Tibial nerve (tissue), 4 donors: ENCODE measurements around the gene EPHA7. TPM values are rescaled to one million over a fixed set of nuclear protein-coding genes. Genes with fewer than 3 reads are reported as not detected.

Source experiments
- DNase-seq, 2 donors: peaks; one replicate each; pipeline ENCODE4 v3.0.0-alpha.2; 2019; ENCODE audit warnings: low spot score in 2 of 2
- H3K27ac ChIP-seq, 4 donors: fragments of 200-600 bp; sonication (generic) in 3 of 4; one replicate each; pipeline ENCODE4 v1.5.1; 2017 to 2019; ENCODE audit warnings: mild to moderate bottlenecking in 1 of 4
- H3K27me3 ChIP-seq, 2 donors: fragments of 200-600 bp; sonication (generic) in 1 of 2; one replicate each; pipeline versions ENCODE4 v1.5.1 to v1.6.0; 2017 to 2019
- H3K36me3 ChIP-seq, 3 donors: fragments of 200-600 bp; sonication (generic); one replicate each; pipeline ENCODE4 v1.5.1; 2018 to 2019
- H3K4me1 ChIP-seq, 4 donors: fragments of 200-600 bp; sonication (generic) in 3 of 4; one replicate each; pipeline ENCODE4 v1.5.1; 2017 to 2019
- H3K4me3 ChIP-seq, 4 donors: fragments of 200-600 bp; sonication (generic) in 3 of 4; one replicate each; pipeline ENCODE4 v1.5.1; 2017 to 2019; ENCODE audit warnings: mild to moderate bottlenecking in 1 of 4, moderate library complexity in 1 of 4
- H3K9me3 ChIP-seq, 4 donors: fragments of 200-600 bp; sonication (generic) in 3 of 4; one replicate each; pipeline ENCODE4 v1.5.1; 2017 to 2019
- EP300 ChIP-seq, 2 donors: sonication (generic); formaldehyde crosslinking; IDR thresholded peaks; one replicate each; pipeline ENCODE4 v1.6.1; 2017; ENCODE audit warnings: antibody characterized with exemption in 2 of 2, mild to moderate bottlenecking in 1 of 2
- POLR2A ChIP-seq, 2 donors: fragments of 450-650 bp; IDR thresholded peaks; one replicate each; pipeline ENCODE4 v1.6.1; 2017; ENCODE audit warnings: antibody characterized with exemption in 2 of 2, mild to moderate bottlenecking in 2 of 2, moderate library complexity in 2 of 2
- WGBS, 2 donors: methylation state at CpG; one replicate each; pipeline ENCODE4 v1.1.5; 2018; 5-methylcytosine and 5-hydroxymethylcytosine counted together
- total RNA-seq, 4 donors: library from RNA; depleted of rRNA; stranded (reverse); fragments of >200 nt; gene quantifications; one replicate each; pipeline ENCODE4 v1.1.0, GENCODE V29; 2016
- TF ChIP-seq, protein P1 (sequence below), 5 experiments: fragments of 200-600 bp in 3 of 5; fragments of 450-650 bp in 2 of 5; sonication (generic) in 3 of 5; IDR thresholded peaks; one replicate each; pipeline ENCODE4 v1.5.1; 2016 to 2019; ENCODE audit warnings: antibody characterized with exemption in 5 of 5, mild to moderate bottlenecking in 3 of 5, moderate library complexity in 2 of 5

Gene EPHA7
- total RNA-seq, 4 donors from 2014 or later: 0.60 to 2.0 (median 1.7) TPM

DNA sequence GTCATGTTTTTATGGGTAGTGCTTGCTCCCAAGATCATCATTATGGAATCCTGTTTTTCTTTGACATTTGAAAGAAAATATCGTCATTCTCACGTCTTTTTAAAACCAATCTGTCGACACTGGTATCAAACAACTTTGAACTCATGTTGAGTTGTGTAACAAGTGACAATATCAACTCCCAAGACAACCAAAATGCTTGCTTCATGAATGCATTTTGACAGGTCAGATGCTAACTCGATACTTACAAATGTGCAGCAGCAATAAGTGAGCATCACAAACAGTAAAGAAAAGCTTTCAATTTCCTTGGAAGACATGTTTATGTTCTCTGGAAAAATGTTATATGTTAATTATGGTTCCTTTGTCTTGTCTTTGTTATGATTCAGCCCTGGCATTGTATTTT is 125.9 kb downstream of the EPHA7 start:
- TF ChIP-seq EP300 (IDR thresholded peaks at IDR 0.05) (no peak), POLR2A (IDR thresholded peaks at IDR 0.05) (no peak)
- TF ChIP-seq, protein P1, sequence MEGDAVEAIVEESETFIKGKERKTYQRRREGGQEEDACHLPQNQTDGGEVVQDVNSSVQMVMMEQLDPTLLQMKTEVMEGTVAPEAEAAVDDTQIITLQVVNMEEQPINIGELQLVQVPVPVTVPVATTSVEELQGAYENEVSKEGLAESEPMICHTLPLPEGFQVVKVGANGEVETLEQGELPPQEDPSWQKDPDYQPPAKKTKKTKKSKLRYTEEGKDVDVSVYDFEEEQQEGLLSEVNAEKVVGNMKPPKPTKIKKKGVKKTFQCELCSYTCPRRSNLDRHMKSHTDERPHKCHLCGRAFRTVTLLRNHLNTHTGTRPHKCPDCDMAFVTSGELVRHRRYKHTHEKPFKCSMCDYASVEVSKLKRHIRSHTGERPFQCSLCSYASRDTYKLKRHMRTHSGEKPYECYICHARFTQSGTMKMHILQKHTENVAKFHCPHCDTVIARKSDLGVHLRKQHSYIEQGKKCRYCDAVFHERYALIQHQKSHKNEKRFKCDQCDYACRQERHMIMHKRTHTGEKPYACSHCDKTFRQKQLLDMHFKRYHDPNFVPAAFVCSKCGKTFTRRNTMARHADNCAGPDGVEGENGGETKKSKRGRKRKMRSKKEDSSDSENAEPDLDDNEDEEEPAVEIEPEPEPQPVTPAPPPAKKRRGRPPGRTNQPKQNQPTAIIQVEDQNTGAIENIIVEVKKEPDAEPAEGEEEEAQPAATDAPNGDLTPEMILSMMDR (IDR thresholded peaks at IDR 0.05): no peak
- H3K9me3 ChIP-seq: no peaks in the 10 kb centered on the region
- H3K27me3 ChIP-seq: no peaks in the 10 kb centered on the region
- no peaks in the 10 kb centered on the region for H3K36me3 ChIP-seq
- no peak for DNase-seq
- 82 to 85% methylated on average over 4 of the region's 4 CpGs for WGBS, 2 donors
- H3K27ac ChIP-seq: no peak overlapping the region
- no peaks in the 10 kb centered on the region for H3K4me1 ChIP-seq
- no peak overlapping the region for H3K4me3 ChIP-seq

DNA sequence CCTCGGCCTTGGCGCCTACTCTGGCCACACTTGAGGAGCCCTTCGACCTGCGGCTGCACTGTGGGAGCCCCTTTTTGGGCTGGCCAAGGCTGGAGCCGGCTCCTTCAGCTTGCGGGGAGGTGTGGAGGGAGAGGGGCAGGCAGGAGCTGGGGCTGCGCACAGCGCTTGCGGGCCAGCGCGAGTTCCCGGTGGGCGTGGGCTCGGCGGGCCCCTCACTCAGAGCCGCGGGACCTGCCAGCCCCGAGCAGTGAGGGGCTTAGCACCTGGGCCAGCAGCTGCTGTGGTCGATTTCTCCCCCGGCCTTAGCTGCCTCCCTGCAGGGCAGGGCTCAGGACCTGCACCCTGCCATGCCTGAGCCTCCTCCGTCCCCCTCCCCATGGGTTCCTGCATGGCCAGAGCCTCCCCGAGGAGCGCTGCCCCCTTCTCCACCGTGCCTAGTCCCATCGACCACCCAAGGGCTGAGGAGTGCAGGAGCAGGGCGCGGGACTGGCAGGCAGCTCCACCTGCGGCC is 136.8 kb downstream of the EPHA7 start:
- DNase-seq: no peak
- 95 to 98% methylated on average over 22 to 28 of the region's 28 CpGs for WGBS, 2 donors
- Histone ChIP-seq H3K4me3 (no peak overlapping the region), H3K9me3 (peaks cover 0 to 6% (median 0%) of the 10 kb centered on the region in 4 donors), H3K4me1 (no peaks in the 10 kb centered on the region), H3K36me3 (no peaks in the 10 kb centered on the region), H3K27me3 (no peaks in the 10 kb centered on the region), H3K27ac (no peak overlapping the region)
- TF ChIP-seq, protein P1 (IDR thresholded peaks at IDR 0.05): no peak
- TF ChIP-seq EP300 (IDR thresholded peaks at IDR 0.05) (no peak), POLR2A (IDR thresholded peaks at IDR 0.05) (no peak)

DNA sequence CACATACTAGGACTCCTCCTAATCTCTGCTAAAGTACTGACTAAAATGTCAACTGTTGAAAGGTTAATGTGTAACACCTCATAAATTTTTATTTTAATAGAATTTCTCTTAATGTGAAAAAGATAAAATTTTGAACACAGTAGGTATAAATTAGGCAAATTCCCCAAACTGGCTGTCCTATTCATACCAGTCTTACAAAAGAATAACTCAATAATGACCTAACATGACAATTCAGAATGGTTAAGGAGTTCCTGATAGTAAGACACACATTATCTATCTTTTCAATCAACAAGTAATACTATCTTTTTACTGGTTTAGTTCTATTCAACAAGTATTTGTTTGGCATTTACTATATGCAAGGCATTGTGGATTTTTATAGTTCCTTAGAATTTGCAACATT is 141.1 kb downstream of the EPHA7 start:
- DNase-seq: no peak
- Histone ChIP-seq H3K27ac (no peak overlapping the region), H3K9me3 (peaks cover 0 to 6% (median 0%) of the 10 kb centered on the region in 4 donors), H3K4me3 (no peak overlapping the region), H3K27me3 (no peaks in the 10 kb centered on the region), H3K36me3 (no peaks in the 10 kb centered on the region), H3K4me1 (no peaks in the 10 kb centered on the region)
- TF ChIP-seq, protein P1 (IDR thresholded peaks at IDR 0.05): no peak
- TF ChIP-seq POLR2A (IDR thresholded peaks at IDR 0.05): no peak
- TF ChIP-seq EP300 (IDR thresholded peaks at IDR 0.05): no peak

GRCh38 chr6:93272896-93273295 is 146.5 kb downstream of the EPHA7 start:
- 63 to 67% methylated on average over 2 of the region's 2 CpGs for WGBS, 2 donors
- no peak overlapping the region for H3K4me3 ChIP-seq
- H3K36me3 ChIP-seq: no peaks in the 10 kb centered on the region
- no peak for DNase-seq
- H3K4me1 ChIP-seq: no peaks in the 10 kb centered on the region
- H3K27ac ChIP-seq: no peak overlapping the region
- no peaks in the 10 kb centered on the region for H3K9me3 ChIP-seq
- H3K27me3 ChIP-seq: no peaks in the 10 kb centered on the region
- TF ChIP-seq EP300 (IDR thresholded peaks at IDR 0.05): no peak

DNA sequence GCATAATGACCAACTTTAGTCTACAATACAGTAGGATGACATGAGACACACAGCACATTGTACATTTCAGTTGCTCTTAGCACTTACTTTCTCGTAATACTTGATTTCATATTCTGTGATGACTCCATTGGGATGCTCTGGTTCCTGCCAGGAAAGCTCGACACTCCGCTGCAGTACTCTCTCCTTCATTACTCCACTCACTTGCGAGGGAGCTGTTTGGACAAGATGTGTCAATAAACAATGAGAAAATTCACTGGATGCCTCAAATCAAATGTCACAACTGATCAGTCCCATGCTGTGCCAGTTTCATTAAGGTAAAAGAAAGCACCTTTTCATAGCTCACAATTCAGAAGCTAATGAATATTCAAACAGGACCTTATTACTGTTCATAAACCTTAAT is 147.1 kb downstream of the EPHA7 start:
- Histone ChIP-seq H3K4me1 (no peaks in the 10 kb centered on the region), H3K9me3 (no peaks in the 10 kb centered on the region), H3K4me3 (no peak overlapping the region), H3K36me3 (no peaks in the 10 kb centered on the region), H3K27me3 (no peaks in the 10 kb centered on the region), H3K27ac (no peak overlapping the region)
- no peak for DNase-seq
- 57 to 78% methylated on average over 4 of the region's 4 CpGs for WGBS, 2 donors
- TF ChIP-seq POLR2A (IDR thresholded peaks at IDR 0.05) (no peak), EP300 (IDR thresholded peaks at IDR 0.05) (no peak)
- TF ChIP-seq, protein P1 (IDR thresholded peaks at IDR 0.05): no peak
